Gastrocnemius medialis (tissue), 4 donors: ENCODE measurements around the gene DIP2C. TPM values are rescaled to one million over a fixed set of nuclear protein-coding genes. Genes with fewer than 3 reads are reported as not detected.
"Not testable (repeated sequence)": the region's sequence is repeated elsewhere in the genome, so short reads cannot be mapped to it uniquely, and the experiment has no call there.

ENCODE experiments used
- ATAC-seq, 2 donors: fragments of 150-250 bp; one replicate each; pipeline ENCODE4 v1.9.1; 2016
- DNase-seq, 2 donors: peaks; one replicate each; pipeline ENCODE4 v3.0.0-alpha.2; 2019
- H3K27ac ChIP-seq, 4 donors: fragments of 200-600 bp; sonication (generic); 1 replicate in 1 of 4; 2 replicates in 3 of 4; pipeline ENCODE4 v1.5.1; 2016 to 2018; ENCODE audit warnings: mild to moderate bottlenecking in 2 of 4, moderate library complexity in 1 of 4
- H3K27me3 ChIP-seq, 3 donors: fragments of 200-600 bp; sonication (generic) in 2 of 3; 1 replicate in 1 of 3; 2 replicates in 2 of 3; pipeline versions ENCODE4 v1.5.1 to v1.6.0; 2016 to 2019; ENCODE audit warnings: mild to moderate bottlenecking in 1 of 3, moderate library complexity in 1 of 3
- H3K36me3 ChIP-seq, 2 donors: fragments of 200-600 bp; sonication (generic) in 1 of 2; one replicate each; pipeline ENCODE4 v1.5.1; 2017 to 2018
- H3K4me1 ChIP-seq, 2 donors: fragments of 200-600 bp; sonication (generic) in 1 of 2; one replicate each; pipeline ENCODE4 v1.5.1; 2016 to 2017; ENCODE audit warnings: mild to moderate bottlenecking in 2 of 2
- H3K4me3 ChIP-seq, 4 donors: fragments of 200-600 bp; sonication (generic) in 3 of 4; 1 replicate in 1 of 4; 2 replicates in 3 of 4; pipeline ENCODE4 v1.5.1; 2016 to 2019; ENCODE audit warnings: mild to moderate bottlenecking in 2 of 4
- H3K9me3 ChIP-seq, 3 donors: fragments of 200-600 bp; sonication (generic) in 2 of 3; 1 replicate in 1 of 3; 2 replicates in 2 of 3; pipeline ENCODE4 v1.5.1; 2016 to 2019
- POLR2A ChIP-seq, 2 donors: fragments of 450-650 bp; IDR thresholded peaks; one replicate each; pipeline ENCODE4 v1.6.1; 2017; ENCODE audit warnings: antibody characterized with exemption in 2 of 2, mild to moderate bottlenecking in 2 of 2, moderate library complexity in 2 of 2
- in situ Hi-C, 4 donors: fragments of 200-750 bp; cut with MboI; loops; one replicate each; pipeline versions ENCODE4 v1.15.0 to v1.8.0; 2017; ENCODE audit warnings: low sequenced_read_pairs in 4 of 4
- intact Hi-C: fragments of 100-400 bp; cut with DNase I; formaldehyde crosslinking; loops from one replicate; pipeline ENCODE4 v1.15.1; 2023; ENCODE audit warnings: low total_unique reads
- total RNA-seq, 4 donors: library from RNA; depleted of rRNA; stranded (reverse); fragments of >200 nt; gene quantifications; one replicate each; pipeline versions ENCODE4 v1.1.0 to v1.2.3, GENCODE V29; 2016
- TF ChIP-seq, protein P1 (sequence below), 5 experiments: fragments of 450-650 bp in 3 of 5; fragments of 200-600 bp in 2 of 5; sonication (generic) in 2 of 5; IDR thresholded peaks in 4 of 5; conservative IDR thresholded peaks in 1 of 5; 1 replicate in 4 of 5; 2 replicates in 1 of 5; pipeline ENCODE4 v1.5.1; 2016 to 2019; ENCODE audit warnings: antibody characterized with exemption in 5 of 5, mild to moderate bottlenecking in 3 of 5, moderate library complexity in 3 of 5

Gene DIP2C
- total RNA-seq, 4 donors from 2014 or later: 19.1 to 60.0 (median 30.2) TPM

GRCh38 chr10:598415-599170, 90.9 kb downstream of the DIP2C start:
- intact Hi-C loops (no loop called here), in situ Hi-C loops (loop anchor here in 1 of 4 donors (25.0 kb wide), 1 partner anchor 189 kb away; no protein-coding TSS in a partner anchor)
- no peaks in the 10 kb centered on the region for H3K36me3 ChIP-seq
- no peak overlapping the region for H3K27ac ChIP-seq
- DNase-seq (no peak), ATAC-seq (no peak)
- H3K4me1 ChIP-seq: peaks cover 9 to 23% of the 10 kb centered on the region in 2 donors
- TF ChIP-seq, protein P1, sequence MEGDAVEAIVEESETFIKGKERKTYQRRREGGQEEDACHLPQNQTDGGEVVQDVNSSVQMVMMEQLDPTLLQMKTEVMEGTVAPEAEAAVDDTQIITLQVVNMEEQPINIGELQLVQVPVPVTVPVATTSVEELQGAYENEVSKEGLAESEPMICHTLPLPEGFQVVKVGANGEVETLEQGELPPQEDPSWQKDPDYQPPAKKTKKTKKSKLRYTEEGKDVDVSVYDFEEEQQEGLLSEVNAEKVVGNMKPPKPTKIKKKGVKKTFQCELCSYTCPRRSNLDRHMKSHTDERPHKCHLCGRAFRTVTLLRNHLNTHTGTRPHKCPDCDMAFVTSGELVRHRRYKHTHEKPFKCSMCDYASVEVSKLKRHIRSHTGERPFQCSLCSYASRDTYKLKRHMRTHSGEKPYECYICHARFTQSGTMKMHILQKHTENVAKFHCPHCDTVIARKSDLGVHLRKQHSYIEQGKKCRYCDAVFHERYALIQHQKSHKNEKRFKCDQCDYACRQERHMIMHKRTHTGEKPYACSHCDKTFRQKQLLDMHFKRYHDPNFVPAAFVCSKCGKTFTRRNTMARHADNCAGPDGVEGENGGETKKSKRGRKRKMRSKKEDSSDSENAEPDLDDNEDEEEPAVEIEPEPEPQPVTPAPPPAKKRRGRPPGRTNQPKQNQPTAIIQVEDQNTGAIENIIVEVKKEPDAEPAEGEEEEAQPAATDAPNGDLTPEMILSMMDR (IDR thresholded peaks at IDR 0.05 in 4 of 5, conservative IDR thresholded peaks at IDR 0.05 in 1 of 5): no peak
- no peak for TF ChIP-seq POLR2A (IDR thresholded peaks at IDR 0.05)
- no peaks in the 10 kb centered on the region for H3K27me3 ChIP-seq
- no peak overlapping the region for H3K4me3 ChIP-seq
- H3K9me3 ChIP-seq: no peaks in the 10 kb centered on the region

GRCh38 chr10:597976-598375, 91.5 kb downstream of the DIP2C start:
- ATAC-seq (no peak), DNase-seq (no peak)
- H3K27me3 ChIP-seq: no peaks in the 10 kb centered on the region
- no peak overlapping the region for H3K4me3 ChIP-seq
- no peaks in the 10 kb centered on the region for H3K9me3 ChIP-seq
- H3K27ac ChIP-seq: no peak overlapping the region
- intact Hi-C loops (no loop called here), in situ Hi-C loops (loop anchor here in 1 of 4 donors (25.0 kb wide), 1 partner anchor 189 kb away; no protein-coding TSS in a partner anchor)
- H3K36me3 ChIP-seq: no peaks in the 10 kb centered on the region
- no peak for TF ChIP-seq POLR2A (IDR thresholded peaks at IDR 0.05)
- TF ChIP-seq, protein P1 (IDR thresholded peaks at IDR 0.05 in 4 of 5, conservative IDR thresholded peaks at IDR 0.05 in 1 of 5): no peak
- H3K4me1 ChIP-seq: peaks cover 10 to 20% of the 10 kb centered on the region in 2 donors

DNA sequence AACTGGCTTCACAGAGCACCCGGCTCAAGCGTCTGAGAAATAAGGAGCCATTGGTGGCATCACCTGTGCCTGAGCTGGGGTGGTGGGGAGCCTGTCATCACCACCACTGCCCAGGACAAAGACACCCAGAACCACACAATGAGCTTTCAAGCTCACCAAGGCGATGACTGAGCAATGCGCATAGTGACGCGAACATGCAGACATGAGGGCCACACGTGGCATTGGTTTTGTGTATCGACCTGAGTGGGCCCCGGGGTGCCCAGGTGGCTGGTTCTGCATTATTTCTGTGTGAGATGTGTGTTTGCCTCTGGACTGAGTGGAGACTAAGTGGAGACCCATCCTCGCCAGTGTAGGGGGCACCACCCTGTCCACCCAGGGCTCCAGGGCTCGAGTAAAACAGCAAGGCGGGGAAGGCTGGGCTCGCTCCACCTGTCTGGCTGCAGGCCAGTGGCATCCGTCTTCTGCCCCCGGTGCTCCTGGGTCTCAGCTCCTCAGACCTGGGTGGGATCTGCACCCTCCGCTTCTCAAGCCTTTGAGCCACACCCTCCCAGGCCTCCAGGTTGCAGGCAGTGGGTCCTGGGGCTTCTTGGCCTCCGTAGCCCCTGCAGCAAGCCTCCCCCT, 92.6 kb downstream of the DIP2C start:
- DNase-seq: no peak
- no peak for TF ChIP-seq POLR2A (IDR thresholded peaks at IDR 0.05)
- TF ChIP-seq, protein P1 (IDR thresholded peaks at IDR 0.05 in 4 of 5, conservative IDR thresholded peaks at IDR 0.05 in 1 of 5): no peak
- no peaks in the 10 kb centered on the region for H3K27me3 ChIP-seq
- in situ Hi-C loops: loop anchor here in 1 of 4 donors (25.0 kb wide), 1 partner anchor 190 kb away; no protein-coding TSS in a partner anchor
- ATAC-seq: no peak
- no peak overlapping the region for H3K4me3 ChIP-seq
- no peak overlapping the region for H3K27ac ChIP-seq
- H3K4me1 ChIP-seq: peaks cover 10 to 12% of the 10 kb centered on the region in 2 donors
- intact Hi-C loops: no loop called here
- H3K9me3 ChIP-seq: no peaks in the 10 kb centered on the region
- no peaks in the 10 kb centered on the region for H3K36me3 ChIP-seq

DNA sequence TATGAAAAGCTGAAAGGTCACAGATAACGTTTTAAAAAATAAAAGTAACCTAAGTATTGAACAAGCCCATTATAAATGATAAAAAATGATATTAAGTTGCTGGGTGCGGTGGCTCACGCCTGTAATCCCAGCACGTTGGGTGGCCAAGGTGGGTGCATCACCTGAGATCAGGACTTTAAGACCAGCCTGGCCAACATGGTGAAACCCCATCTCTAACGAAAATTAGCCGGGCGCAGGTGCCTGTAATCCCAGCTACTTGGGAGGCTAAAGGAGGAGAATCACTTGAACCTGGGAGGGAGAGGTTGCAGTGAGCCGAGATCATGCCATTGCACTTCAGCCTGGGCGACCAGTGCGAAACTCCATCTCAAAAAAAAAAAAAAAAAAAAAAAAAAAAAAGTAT, 93.3 kb downstream of the DIP2C start:
- H3K27me3 ChIP-seq, ATAC-seq, H3K9me3 ChIP-seq, H3K4me3 ChIP-seq, H3K36me3 ChIP-seq, DNase-seq, H3K4me1 ChIP-seq, intact Hi-C loops, H3K27ac ChIP-seq: not testable (repeated sequence)
- in situ Hi-C loops: loop anchor here in 1 of 4 donors (25.0 kb wide), 1 partner anchor 191 kb away; no protein-coding TSS in a partner anchor

- Histone ChIP-seq H3K4me1 (peaks cover 3 to 7% of the 10 kb centered on the region in 2 donors), H3K27me3 (no peaks in the 10 kb centered on the region), H3K4me3 (no peak overlapping the region), H3K27ac (no peak overlapping the region), H3K9me3 (no peaks in the 10 kb centered on the region), H3K36me3 (no peaks in the 10 kb centered on the region)
- DNase-seq (no peak), ATAC-seq (no peak)
- TF ChIP-seq, protein P1 (IDR thresholded peaks at IDR 0.05 in 4 of 5, conservative IDR thresholded peaks at IDR 0.05 in 1 of 5): no peak
- no peak for TF ChIP-seq POLR2A (IDR thresholded peaks at IDR 0.05)
- in situ Hi-C loops: loop anchor here in 1 of 4 donors (25.0 kb wide), 1 partner anchor 192 kb away; no protein-coding TSS in a partner anchor
- intact Hi-C loops: no loop called here
These were observed 94.0 kb downstream of the DIP2C start for GRCh38 chr10:595473-595872.
